IPS-20b (cell line): ENCODE data around the gene CDS2.
A peak's percentile ranks its signal among the peaks of the same experiment; 100 is the strongest.
"Not testable (repeated sequence)": the region's sequence is repeated elsewhere in the genome, so short reads cannot be mapped to it uniquely, and the experiment has no call there.

Experiments used
- H3K27ac ChIP-seq: one replicate; pipeline ENCODE4 v1.5.1; 2013; ENCODE audit warnings: low read length
- H3K27me3 ChIP-seq: 2 replicates; pipeline ENCODE4 v1.6.1; 2013; ENCODE audit warnings: mild to moderate bottlenecking, low read length, inconsistent platforms; ENCODE audit not compliant: insufficient read depth
- H3K36me3 ChIP-seq: 2 replicates; pipeline ENCODE4 v1.6.1; 2013; ENCODE audit warnings: low read depth, mild to moderate bottlenecking, inconsistent platforms, low read length, moderate library complexity; ENCODE audit not compliant: insufficient read depth
- H3K4me1 ChIP-seq: 2 replicates; pipeline ENCODE4 v1.6.1; 2013; ENCODE audit warnings: mild to moderate bottlenecking, control low read depth, inconsistent platforms, low read length, moderate library complexity; ENCODE audit not compliant: insufficient read depth
- H3K4me3 ChIP-seq: 2 replicates; pipeline ENCODE4 v1.5.1; 2013; ENCODE audit warnings: mild to moderate bottlenecking, low read length, inconsistent platforms
- H3K9ac ChIP-seq: 2 replicates; pipeline ENCODE4 v1.6.1; 2013; ENCODE audit warnings: low read depth, mild to moderate bottlenecking, inconsistent platforms, low read length, moderate library complexity
- H3K9me3 ChIP-seq: 2 replicates; pipeline ENCODE4 v1.6.1; 2013; ENCODE audit warnings: mild to moderate bottlenecking, low read depth, low read length, inconsistent platforms; ENCODE audit not compliant: insufficient read depth

The CDS2 gene

GRCh38 chr20:5096463-5096862 is 30.3 kb upstream of the CDS2 start:
- Histone ChIP-seq H3K27me3 (no peaks in the 10 kb centered on the region), H3K27ac (no peak overlapping the region), H3K4me1 (no peaks in the 10 kb centered on the region), H3K36me3 (peaks cover 55% of the 10 kb centered on the region), H3K9ac (no peak overlapping the region), H3K4me3 (no peak overlapping the region), H3K9me3 (no peaks in the 10 kb centered on the region)

GRCh38 chr20:5099009-5099408 is 27.8 kb upstream of the CDS2 start:
- H3K9me3 ChIP-seq, H3K4me3 ChIP-seq, H3K9ac ChIP-seq, H3K27me3 ChIP-seq, H3K4me1 ChIP-seq, H3K27ac ChIP-seq: not testable (repeated sequence)
- peaks cover 71% of the 10 kb centered on the region for H3K36me3 ChIP-seq

- not testable (repeated sequence) for H3K27me3 ChIP-seq, H3K9ac ChIP-seq, H3K27ac ChIP-seq, H3K4me1 ChIP-seq, H3K4me3 ChIP-seq, H3K9me3 ChIP-seq
- peaks cover 80% of the 10 kb centered on the region for H3K36me3 ChIP-seq
Measured at GRCh38 chr20:5099909-5100308, 26.9 kb upstream of the CDS2 start.

- no peaks in the 10 kb centered on the region for H3K4me1 ChIP-seq
- H3K4me3 ChIP-seq: no peak overlapping the region
- no peak overlapping the region for H3K27ac ChIP-seq
- H3K9ac ChIP-seq: no peak overlapping the region
- H3K9me3 ChIP-seq: no peaks in the 10 kb centered on the region
- H3K27me3 ChIP-seq: no peaks in the 10 kb centered on the region
- peaks cover 86% of the 10 kb centered on the region for H3K36me3 ChIP-seq
Measured at GRCh38 chr20:5100684-5101347, 26.0 kb upstream of the CDS2 start.

GRCh38 chr20:5104479-5104878 is 22.3 kb upstream of the CDS2 start:
- Histone ChIP-seq H3K9me3 (no peaks in the 10 kb centered on the region), H3K27ac (no peak overlapping the region), H3K4me1 (no peaks in the 10 kb centered on the region), H3K4me3 (no peak overlapping the region), H3K27me3 (no peaks in the 10 kb centered on the region), H3K9ac (no peak overlapping the region), H3K36me3 (peaks cover 92% of the 10 kb centered on the region)

GRCh38 chr20:5109276-5109675 is 17.5 kb upstream of the CDS2 start:
- no peak overlapping the region for H3K4me3 ChIP-seq
- H3K36me3 ChIP-seq: peaks cover 64% of the 10 kb centered on the region
- no peaks in the 10 kb centered on the region for H3K9me3 ChIP-seq
- no peak overlapping the region for H3K9ac ChIP-seq
- no peak overlapping the region for H3K27ac ChIP-seq
- peaks cover 2% of the 10 kb centered on the region; the same call in 1 of the 2 replicates for H3K4me1 ChIP-seq
- no peaks in the 10 kb centered on the region for H3K27me3 ChIP-seq

- no peaks in the 10 kb centered on the region for H3K27me3 ChIP-seq
- H3K9me3 ChIP-seq: no peaks in the 10 kb centered on the region
- peaks cover 70% of the 10 kb centered on the region for H3K36me3 ChIP-seq
- H3K9ac ChIP-seq: peak overlapping the region; percentile 93
- H3K4me1 ChIP-seq: peaks cover 12% of the 10 kb centered on the region; the same call in 1 of the 2 replicates
- no peak overlapping the region for H3K27ac ChIP-seq
- H3K4me3 ChIP-seq: peak overlapping the region; percentile 89
Measured at GRCh38 chr20:5113615-5113986, 13.2 kb upstream of the CDS2 start.

GRCh38 chr20:5114403-5114802 is 12.4 kb upstream of the CDS2 start:
- Histone ChIP-seq H3K27me3 (no peaks in the 10 kb centered on the region), H3K4me1 (peaks cover 12% of the 10 kb centered on the region; the same call in 1 of the 2 replicates), H3K36me3 (peaks cover 67% of the 10 kb centered on the region), H3K9ac (no peak overlapping the region), H3K4me3 (no peak overlapping the region; the same call in 1 of the 2 replicates), H3K27ac (no peak overlapping the region), H3K9me3 (no peaks in the 10 kb centered on the region)

GRCh38 chr20:5116875-5117274 is 9.9 kb upstream of the CDS2 start:
- peaks cover 56% of the 10 kb centered on the region for H3K36me3 ChIP-seq
- H3K4me3 ChIP-seq: peak overlapping the region; percentile 98
- H3K9me3 ChIP-seq: no peaks in the 10 kb centered on the region
- H3K27me3 ChIP-seq: no peaks in the 10 kb centered on the region
- H3K27ac ChIP-seq: no peak overlapping the region
- peaks cover 14% of the 10 kb centered on the region; the same call in 1 of the 2 replicates for H3K4me1 ChIP-seq
- peak overlapping the region; percentile 100; the same call in 1 of the 2 replicates for H3K9ac ChIP-seq

GRCh38 chr20:5118220-5119142 is 8.3 kb upstream of the CDS2 start:
- peaks cover 13% of the 10 kb centered on the region; the same call in 1 of the 2 replicates for H3K4me1 ChIP-seq
- peak overlapping the region; percentile 98 for H3K4me3 ChIP-seq
- peak overlapping the region; percentile 100 for H3K27ac ChIP-seq
- peaks cover 56% of the 10 kb centered on the region for H3K36me3 ChIP-seq
- no peaks in the 10 kb centered on the region for H3K9me3 ChIP-seq
- H3K9ac ChIP-seq: peak overlapping the region; percentile 100
- no peaks in the 10 kb centered on the region for H3K27me3 ChIP-seq

GRCh38 chr20:5119143-5119434 is 7.7 kb upstream of the CDS2 start:
- Histone ChIP-seq H3K4me3 (peak overlapping the region; percentile 98), H3K36me3 (peaks cover 50% of the 10 kb centered on the region), H3K9ac (peak overlapping the region; percentile 100), H3K27me3 (no peaks in the 10 kb centered on the region), H3K9me3 (no peaks in the 10 kb centered on the region), H3K27ac (peak overlapping the region; percentile 100), H3K4me1 (peaks cover 12% of the 10 kb centered on the region; the same call in 1 of the 2 replicates)
